Measurements from ENCODE around the gene SLC24A4.

SLC24A4 gene

DNA sequence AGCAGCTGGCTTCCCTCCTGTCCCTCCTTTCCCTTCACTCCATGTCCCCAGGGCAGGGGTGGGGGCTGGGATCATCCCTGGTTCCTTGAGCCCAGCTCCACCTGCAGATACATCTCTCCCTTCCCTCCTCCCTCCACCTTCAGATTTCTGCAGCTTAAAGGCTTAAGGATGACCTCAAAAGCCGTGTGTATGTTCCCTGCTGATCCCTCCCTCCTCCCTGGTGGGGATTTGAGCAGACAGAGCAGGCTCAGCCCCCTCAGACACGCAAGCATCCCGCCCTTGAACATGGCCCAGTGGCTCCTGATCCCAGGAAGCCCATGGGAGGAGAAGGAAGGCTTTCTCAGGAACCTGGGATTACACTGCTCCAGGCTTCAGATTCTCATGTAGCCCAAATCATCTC, 107.7 kb downstream of the SLC24A4 start:
- Histone ChIP-seq H3K27ac (ENCODE audit: extremely low read depth, low read depth, low read length) (no peak overlapping the region), H3K36me3 (ENCODE audit: control insufficient read depth in 2 of 2, insufficient read depth in 1 of 2, low read length in 2 of 2) (no peaks in the 10 kb centered on the region), H3K9me3 (ENCODE audit: control insufficient read depth, insufficient read depth, low read depth, low read length) (no peaks in the 10 kb centered on the region), H3K4me1 (ENCODE audit: control insufficient read depth, insufficient read depth, low read length) (no peaks in the 10 kb centered on the region), H3K4me3 (ENCODE audit: low read depth, low read length) (no peak overlapping the region)
- POLR2A ChIA-PET: no interaction called here
- no peak for TF ChIP-seq ZNF391 (tag by site-specific recombination; IDR thresholded peaks at IDR 0.05; ENCODE audit: borderline replicate concordance, low read depth)
- TF ChIP-seq, protein P1, sequence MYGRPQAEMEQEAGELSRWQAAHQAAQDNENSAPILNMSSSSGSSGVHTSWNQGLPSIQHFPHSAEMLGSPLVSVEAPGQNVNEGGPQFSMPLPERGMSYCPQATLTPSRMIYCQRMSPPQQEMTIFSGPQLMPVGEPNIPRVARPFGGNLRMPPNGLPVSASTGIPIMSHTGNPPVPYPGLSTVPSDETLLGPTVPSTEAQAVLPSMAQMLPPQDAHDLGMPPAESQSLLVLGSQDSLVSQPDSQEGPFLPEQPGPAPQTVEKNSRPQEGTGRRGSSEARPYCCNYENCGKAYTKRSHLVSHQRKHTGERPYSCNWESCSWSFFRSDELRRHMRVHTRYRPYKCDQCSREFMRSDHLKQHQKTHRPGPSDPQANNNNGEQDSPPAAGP (tag by site-specific recombination; IDR thresholded peaks at IDR 0.05): 0 out of 2 replicates have a peak, but pooled peaks have one; percentile 47
- CTCF ChIA-PET: interaction anchor here (0.6 kb wide), 1 partner anchor 54 kb away, joined by 3 read pairs; no protein-coding TSS in a partner anchor

DNA sequence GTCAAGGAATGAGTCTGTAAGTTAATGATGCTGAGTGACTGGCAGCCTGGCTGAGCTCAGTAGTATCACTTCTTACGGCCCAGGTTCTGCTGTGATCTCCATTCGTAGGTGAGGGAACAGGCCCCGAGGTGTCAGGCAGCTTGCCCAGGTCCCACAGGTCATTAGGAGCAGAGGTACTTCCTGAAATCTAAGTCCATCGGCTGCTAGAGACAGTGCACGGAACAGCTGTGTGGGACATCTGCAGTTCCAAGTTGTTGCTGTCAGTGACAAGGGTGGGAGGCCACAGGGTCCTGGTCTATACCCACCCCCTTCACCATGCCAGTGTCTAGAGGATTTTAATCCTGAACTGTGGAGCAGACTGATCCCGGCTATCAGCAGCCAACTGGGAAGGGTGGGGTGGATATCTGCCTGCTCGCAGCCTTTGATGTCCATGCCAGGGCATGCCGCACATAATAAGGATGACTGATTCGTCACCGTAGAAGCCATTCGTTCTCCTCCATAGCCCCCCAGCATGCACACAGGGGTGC, 108.3 kb downstream of the SLC24A4 start:
- POLR2A ChIA-PET: no interaction called here
- Histone ChIP-seq H3K27ac (ENCODE audit: extremely low read depth, low read depth, low read length) (no peak overlapping the region), H3K4me1 (ENCODE audit: control insufficient read depth, insufficient read depth, low read length) (no peaks in the 10 kb centered on the region), H3K36me3 (ENCODE audit: control insufficient read depth in 2 of 2, insufficient read depth in 1 of 2, low read length in 2 of 2) (no peaks in the 10 kb centered on the region), H3K4me3 (ENCODE audit: low read depth, low read length) (no peak overlapping the region), H3K9me3 (ENCODE audit: control insufficient read depth, insufficient read depth, low read depth, low read length) (no peaks in the 10 kb centered on the region)
- CTCF ChIA-PET: interaction anchor here (0.6 kb wide), 1 partner anchor 55 kb away, joined by 3 read pairs; no protein-coding TSS in a partner anchor
- TF ChIP-seq ZSCAN23 (tag by site-specific recombination; IDR thresholded peaks at IDR 0.05) (no peak), ZNF366 (tag by site-specific recombination; conservative IDR thresholded peaks at IDR 0.05) (no peak), OSR2 (tag by site-specific recombination; IDR thresholded peaks at IDR 0.05) (no peak), ZNF558 (tag by site-specific recombination; IDR thresholded peaks at IDR 0.05) (no peak), ZNF670 (tag by site-specific recombination; IDR thresholded peaks at IDR 0.05; ENCODE audit: low read depth) (no peak), WT1 (tag by site-specific recombination; IDR thresholded peaks at IDR 0.05) (no peak), ZBTB17 (tag by site-specific recombination; IDR thresholded peaks at IDR 0.05) (no peak)
- TF ChIP-seq, protein P2, sequence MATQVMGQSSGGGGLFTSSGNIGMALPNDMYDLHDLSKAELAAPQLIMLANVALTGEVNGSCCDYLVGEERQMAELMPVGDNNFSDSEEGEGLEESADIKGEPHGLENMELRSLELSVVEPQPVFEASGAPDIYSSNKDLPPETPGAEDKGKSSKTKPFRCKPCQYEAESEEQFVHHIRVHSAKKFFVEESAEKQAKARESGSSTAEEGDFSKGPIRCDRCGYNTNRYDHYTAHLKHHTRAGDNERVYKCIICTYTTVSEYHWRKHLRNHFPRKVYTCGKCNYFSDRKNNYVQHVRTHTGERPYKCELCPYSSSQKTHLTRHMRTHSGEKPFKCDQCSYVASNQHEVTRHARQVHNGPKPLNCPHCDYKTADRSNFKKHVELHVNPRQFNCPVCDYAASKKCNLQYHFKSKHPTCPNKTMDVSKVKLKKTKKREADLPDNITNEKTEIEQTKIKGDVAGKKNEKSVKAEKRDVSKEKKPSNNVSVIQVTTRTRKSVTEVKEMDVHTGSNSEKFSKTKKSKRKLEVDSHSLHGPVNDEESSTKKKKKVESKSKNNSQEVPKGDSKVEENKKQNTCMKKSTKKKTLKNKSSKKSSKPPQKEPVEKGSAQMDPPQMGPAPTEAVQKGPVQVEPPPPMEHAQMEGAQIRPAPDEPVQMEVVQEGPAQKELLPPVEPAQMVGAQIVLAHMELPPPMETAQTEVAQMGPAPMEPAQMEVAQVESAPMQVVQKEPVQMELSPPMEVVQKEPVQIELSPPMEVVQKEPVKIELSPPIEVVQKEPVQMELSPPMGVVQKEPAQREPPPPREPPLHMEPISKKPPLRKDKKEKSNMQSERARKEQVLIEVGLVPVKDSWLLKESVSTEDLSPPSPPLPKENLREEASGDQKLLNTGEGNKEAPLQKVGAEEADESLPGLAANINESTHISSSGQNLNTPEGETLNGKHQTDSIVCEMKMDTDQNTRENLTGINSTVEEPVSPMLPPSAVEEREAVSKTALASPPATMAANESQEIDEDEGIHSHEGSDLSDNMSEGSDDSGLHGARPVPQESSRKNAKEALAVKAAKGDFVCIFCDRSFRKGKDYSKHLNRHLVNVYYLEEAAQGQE (tag by site-specific recombination; IDR thresholded peaks at IDR 0.05): no peak
- TF ChIP-seq, protein P3, sequence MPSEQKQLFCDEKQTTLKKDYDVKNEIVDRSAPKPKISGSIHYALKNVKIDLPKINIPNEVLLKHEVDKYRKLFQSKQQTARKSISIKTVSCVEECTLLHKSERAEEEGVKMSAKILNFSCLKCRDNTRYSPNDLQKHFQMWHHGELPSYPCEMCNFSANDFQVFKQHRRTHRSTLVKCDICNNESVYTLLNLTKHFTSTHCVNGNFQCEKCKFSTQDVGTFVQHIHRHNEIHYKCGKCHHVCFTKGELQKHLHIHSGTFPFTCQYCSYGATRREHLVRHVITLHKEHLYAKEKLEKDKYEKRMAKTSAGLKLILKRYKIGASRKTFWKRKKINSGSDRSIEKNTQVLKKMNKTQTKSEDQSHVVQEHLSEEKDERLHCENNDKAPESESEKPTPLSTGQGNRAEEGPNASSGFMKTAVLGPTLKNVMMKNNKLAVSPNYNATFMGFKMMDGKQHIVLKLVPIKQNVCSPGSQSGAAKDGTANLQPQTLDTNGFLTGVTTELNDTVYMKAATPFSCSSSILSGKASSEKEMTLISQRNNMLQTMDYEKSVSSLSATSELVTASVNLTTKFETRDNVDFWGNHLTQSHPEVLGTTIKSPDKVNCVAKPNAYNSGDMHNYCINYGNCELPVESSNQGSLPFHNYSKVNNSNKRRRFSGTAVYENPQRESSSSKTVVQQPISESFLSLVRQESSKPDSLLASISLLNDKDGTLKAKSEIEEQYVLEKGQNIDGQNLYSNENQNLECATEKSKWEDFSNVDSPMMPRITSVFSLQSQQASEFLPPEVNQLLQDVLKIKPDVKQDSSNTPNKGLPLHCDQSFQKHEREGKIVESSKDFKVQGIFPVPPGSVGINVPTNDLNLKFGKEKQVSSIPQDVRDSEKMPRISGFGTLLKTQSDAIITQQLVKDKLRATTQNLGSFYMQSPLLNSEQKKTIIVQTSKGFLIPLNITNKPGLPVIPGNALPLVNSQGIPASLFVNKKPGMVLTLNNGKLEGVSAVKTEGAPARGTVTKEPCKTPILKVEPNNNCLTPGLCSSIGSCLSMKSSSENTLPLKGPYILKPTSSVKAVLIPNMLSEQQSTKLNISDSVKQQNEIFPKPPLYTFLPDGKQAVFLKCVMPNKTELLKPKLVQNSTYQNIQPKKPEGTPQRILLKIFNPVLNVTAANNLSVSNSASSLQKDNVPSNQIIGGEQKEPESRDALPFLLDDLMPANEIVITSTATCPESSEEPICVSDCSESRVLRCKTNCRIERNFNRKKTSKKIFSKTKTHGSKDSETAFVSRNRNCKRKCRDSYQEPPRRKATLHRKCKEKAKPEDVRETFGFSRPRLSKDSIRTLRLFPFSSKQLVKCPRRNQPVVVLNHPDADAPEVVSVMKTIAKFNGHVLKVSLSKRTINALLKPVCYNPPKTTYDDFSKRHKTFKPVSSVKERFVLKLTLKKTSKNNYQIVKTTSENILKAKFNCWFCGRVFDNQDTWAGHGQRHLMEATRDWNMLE (tag by site-specific recombination; conservative IDR thresholded peaks at IDR 0.05; ENCODE audit: low read depth): no peak
- TF ChIP-seq, protein P4, sequence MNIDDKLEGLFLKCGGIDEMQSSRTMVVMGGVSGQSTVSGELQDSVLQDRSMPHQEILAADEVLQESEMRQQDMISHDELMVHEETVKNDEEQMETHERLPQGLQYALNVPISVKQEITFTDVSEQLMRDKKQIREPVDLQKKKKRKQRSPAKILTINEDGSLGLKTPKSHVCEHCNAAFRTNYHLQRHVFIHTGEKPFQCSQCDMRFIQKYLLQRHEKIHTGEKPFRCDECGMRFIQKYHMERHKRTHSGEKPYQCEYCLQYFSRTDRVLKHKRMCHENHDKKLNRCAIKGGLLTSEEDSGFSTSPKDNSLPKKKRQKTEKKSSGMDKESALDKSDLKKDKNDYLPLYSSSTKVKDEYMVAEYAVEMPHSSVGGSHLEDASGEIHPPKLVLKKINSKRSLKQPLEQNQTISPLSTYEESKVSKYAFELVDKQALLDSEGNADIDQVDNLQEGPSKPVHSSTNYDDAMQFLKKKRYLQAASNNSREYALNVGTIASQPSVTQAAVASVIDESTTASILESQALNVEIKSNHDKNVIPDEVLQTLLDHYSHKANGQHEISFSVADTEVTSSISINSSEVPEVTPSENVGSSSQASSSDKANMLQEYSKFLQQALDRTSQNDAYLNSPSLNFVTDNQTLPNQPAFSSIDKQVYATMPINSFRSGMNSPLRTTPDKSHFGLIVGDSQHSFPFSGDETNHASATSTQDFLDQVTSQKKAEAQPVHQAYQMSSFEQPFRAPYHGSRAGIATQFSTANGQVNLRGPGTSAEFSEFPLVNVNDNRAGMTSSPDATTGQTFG (tag by site-specific recombination; IDR thresholded peaks at IDR 0.05; ENCODE audit: borderline replicate concordance): no peak
- TF ChIP-seq, protein P5, sequence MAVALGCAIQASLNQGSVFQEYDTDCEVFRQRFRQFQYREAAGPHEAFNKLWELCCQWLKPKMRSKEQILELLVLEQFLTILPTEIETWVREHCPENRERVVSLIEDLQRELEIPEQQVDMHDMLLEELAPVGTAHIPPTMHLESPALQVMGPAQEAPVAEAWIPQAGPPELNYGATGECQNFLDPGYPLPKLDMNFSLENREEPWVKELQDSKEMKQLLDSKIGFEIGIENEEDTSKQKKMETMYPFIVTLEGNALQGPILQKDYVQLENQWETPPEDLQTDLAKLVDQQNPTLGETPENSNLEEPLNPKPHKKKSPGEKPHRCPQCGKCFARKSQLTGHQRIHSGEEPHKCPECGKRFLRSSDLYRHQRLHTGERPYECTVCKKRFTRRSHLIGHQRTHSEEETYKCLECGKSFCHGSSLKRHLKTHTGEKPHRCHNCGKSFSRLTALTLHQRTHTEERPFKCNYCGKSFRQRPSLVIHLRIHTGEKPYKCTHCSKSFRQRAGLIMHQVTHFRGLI (tag by site-specific recombination; IDR thresholded peaks at IDR 0.05): no peak

All from HEK293 (cell line).